HG03280 (cell line): Measurements from ENCODE around the gene ANKFN1.

ENCODE experiments used
- ATAC-seq: cut with Tn5 transposase; IDR thresholded peaks from one replicate; pipeline ENCODE4 v1.9.1; 2021; ENCODE audit warnings: mild to moderate bottlenecking, moderate library complexity; ENCODE audit not compliant: unreplicated experiment

Gene ANKFN1

GRCh38 chr17:56142325-56142724 is 10.9 kb upstream of the ANKFN1 start:
- ATAC-seq: no peak

GRCh38 chr17:56142781-56143180 is 10.5 kb upstream of the ANKFN1 start:
- no peak for ATAC-seq

GRCh38 chr17:56144223-56144622 is 9.1 kb upstream of the ANKFN1 start:
- no peak for ATAC-seq

- no peak for ATAC-seq
These were observed 6.7 kb upstream of the ANKFN1 start for GRCh38 chr17:56146534-56146933.

- ATAC-seq: no peak
These were observed 4.9 kb upstream of the ANKFN1 start for GRCh38 chr17:56148333-56148732.

GRCh38 chr17:56149266-56150036 is 3.8 kb upstream of the ANKFN1 start:
- no peak for ATAC-seq

GRCh38 chr17:56150649-56151048 is 2.6 kb upstream of the ANKFN1 start:
- ATAC-seq: no peak

- no peak for ATAC-seq
These were observed 4.6 kb downstream of the ANKFN1 start for GRCh38 chr17:56157845-56158244.

GRCh38 chr17:56158344-56158743 is 5.1 kb downstream of the ANKFN1 start:
- ATAC-seq: no peak

- no peak for ATAC-seq
These were observed 5.9 kb downstream of the ANKFN1 start for GRCh38 chr17:56158915-56159825.

- ATAC-seq: no peak
These were observed 6.6 kb downstream of the ANKFN1 start for GRCh38 chr17:56159826-56160380.

GRCh38 chr17:56160422-56160821 is 7.1 kb downstream of the ANKFN1 start:
- ATAC-seq: no peak

GRCh38 chr17:56165072-56165641 is 11.9 kb downstream of the ANKFN1 start:
- ATAC-seq: no peak

- ATAC-seq: no peak
These were observed 14.2 kb downstream of the ANKFN1 start for GRCh38 chr17:56167491-56167890.

GRCh38 chr17:56169621-56170020 is 16.3 kb downstream of the ANKFN1 start:
- ATAC-seq: no peak

GRCh38 chr17:56171186-56171959 is 18.1 kb downstream of the ANKFN1 start:
- ATAC-seq: no peak

GRCh38 chr17:56172517-56172982 is 19.3 kb downstream of the ANKFN1 start:
- ATAC-seq: no peak

GRCh38 chr17:56173026-56173425 is 19.8 kb downstream of the ANKFN1 start:
- no peak for ATAC-seq

- no peak for ATAC-seq
These were observed 20.9 kb downstream of the ANKFN1 start for GRCh38 chr17:56173958-56174835.
